IMR-90 (cell line): ENCODE results near the gene TESK2. TPM values are rescaled to one million over a fixed set of nuclear protein-coding genes. Genes with fewer than 3 reads are reported as not detected.

Experiments used
- ATAC-seq: fragments of 200-7000 bp; cut with Tn5 transposase; 2 replicates; pipeline ENCODE4 v1.9.1; 2020; ENCODE audit warnings: low read depth, mild to moderate bottlenecking, moderate library complexity
- BruUV-seq: library from RNA; stranded (reverse); fragments of 400-500 nt; replicated peaks from 2 replicates; lab custom pipeline; 2021; lab: Mats Ljungman, UMichigan
- CTCF ChIA-PET: fragments of 300-600 bp; formaldehyde crosslinking; extraction: SDS; loops from one replicate; lab custom pipeline; 2021; ENCODE audit warnings: antibody characterized with exemption; lab: Yijun Ruan, JAX
- POLR2A ChIA-PET: fragments of 300-600 bp; sonication (Branson Sonifier 250); formaldehyde crosslinking; loops from one replicate; lab custom pipeline; 2022; ENCODE audit warnings: antibody characterized with exemption; ENCODE audit not compliant: unreplicated experiment; lab: Charles Lee
- DNase-seq: peaks from one replicate; pipeline ENCODE4 v3.0.0; 2013
- H2AFZ ChIP-seq: replicated peaks from 2 replicates; pipeline ENCODE3; 2013; ENCODE audit warnings: low read length, mild to moderate bottlenecking; ENCODE audit not compliant: poor library complexity
- H2AK5ac ChIP-seq: 2 replicates; pipeline ENCODE4 v1.6.1; 2013; ENCODE audit warnings: low read depth, low read length, inconsistent platforms
- H2AK9ac ChIP-seq: replicated peaks from 2 replicates; pipeline ENCODE3; 2013; ENCODE audit warnings: mild to moderate bottlenecking, low read depth, low read length, moderate library complexity; ENCODE audit not compliant: poor library complexity
- H2BK120ac ChIP-seq: 2 replicates; pipeline ENCODE4 v1.6.1; 2013; ENCODE audit warnings: low read depth, low read length, inconsistent platforms
- H2BK15ac ChIP-seq: 3 replicates; pipeline ENCODE4 v1.6.1; 2013; ENCODE audit warnings: low read depth, low read length, inconsistent platforms
- H2BK20ac ChIP-seq: 2 replicates; pipeline ENCODE4 v1.6.1; 2013; ENCODE audit warnings: low read depth, mild to moderate bottlenecking, inconsistent platforms, low read length, moderate library complexity
- H2BK5ac ChIP-seq: 2 replicates; pipeline ENCODE4 v1.6.1; 2013; ENCODE audit warnings: mild to moderate bottlenecking, low read depth, low read length, inconsistent platforms; ENCODE audit not compliant: poor library complexity, severe bottlenecking
- H3K14ac ChIP-seq: replicated peaks from 2 replicates; pipeline ENCODE4 v1.6.1; 2013; ENCODE audit warnings: low read depth, low read length, inconsistent platforms
- H3K18ac ChIP-seq: 2 replicates; pipeline ENCODE4 v1.6.1; 2013; ENCODE audit warnings: low read depth, low read length, control low read depth
- H3K23ac ChIP-seq: 2 replicates; pipeline ENCODE4 v1.6.1; 2013; ENCODE audit warnings: low read depth, low read length, inconsistent platforms
- H3K27ac ChIP-seq: 2 replicates; pipeline ENCODE4 v1.5.1; 2013; ENCODE audit warnings: mild to moderate bottlenecking, control low read depth, low read length; ENCODE audit not compliant: insufficient read depth
- H3K27me3 ChIP-seq: 2 replicates; pipeline ENCODE4 v1.6.1; 2013; ENCODE audit warnings: low read length; ENCODE audit not compliant: control insufficient read depth, insufficient read depth
- H3K36me3 ChIP-seq: 2 replicates; pipeline ENCODE4 v1.6.1; 2013; ENCODE audit warnings: low read length, mixed read lengths; ENCODE audit not compliant: control insufficient read depth, insufficient read depth
- H3K4ac ChIP-seq: 2 replicates; pipeline ENCODE4 v1.6.1; 2013; ENCODE audit warnings: low read depth, low read length, inconsistent platforms
- H3K4me1 ChIP-seq: 2 replicates; pipeline ENCODE4 v1.6.1; 2013; ENCODE audit warnings: low read length, mixed read lengths; ENCODE audit not compliant: control insufficient read depth, insufficient read depth
- H3K4me2 ChIP-seq: 2 replicates; pipeline ENCODE4 v1.6.1; 2013; ENCODE audit warnings: low read depth, mild to moderate bottlenecking, control low read depth, low read length, moderate library complexity
- H3K4me3 ChIP-seq: 2 replicates; pipeline ENCODE4 v1.5.1; 2013; ENCODE audit warnings: low read depth, mild to moderate bottlenecking, control low read depth, low read length, moderate library complexity; ENCODE audit not compliant: insufficient read depth
- H3K56ac ChIP-seq: 2 replicates; pipeline ENCODE4 v1.6.1; 2013; ENCODE audit warnings: low read length, inconsistent platforms; ENCODE audit not compliant: insufficient read depth; ENCODE audit errors: extremely low read depth
- H3K79me1 ChIP-seq, 2 experiments: 2 replicates each; pipeline ENCODE4 v1.6.1; 2013; ENCODE audit warnings: low read length in 2 of 2, inconsistent platforms in 1 of 2, low read depth in 1 of 2
- H3K9ac ChIP-seq: 2 replicates; pipeline ENCODE4 v1.6.1; 2013; ENCODE audit warnings: low read depth, low read length, control low read depth
- H3K9me1 ChIP-seq: 2 replicates; pipeline ENCODE4 v1.6.1; 2013; ENCODE audit warnings: low read length, inconsistent platforms; ENCODE audit not compliant: insufficient read depth
- H3K9me3 ChIP-seq: 2 replicates; pipeline ENCODE4 v1.6.1; 2013; ENCODE audit warnings: low read length; ENCODE audit not compliant: control insufficient read depth, insufficient read depth
- H4K20me1 ChIP-seq: 2 replicates; pipeline ENCODE4 v1.6.1; 2013; ENCODE audit warnings: low read length, inconsistent platforms; ENCODE audit not compliant: insufficient read depth
- H4K5ac ChIP-seq: 2 replicates; pipeline ENCODE4 v1.6.1; 2013; ENCODE audit warnings: mild to moderate bottlenecking, low read depth, low read length, control low read depth
- H4K8ac ChIP-seq, 2 experiments: 2 replicates each; pipeline ENCODE4 v1.6.1; 2013; ENCODE audit warnings: low read depth in 2 of 2, low read length in 2 of 2, control low read depth in 1 of 2, inconsistent platforms in 1 of 2
- H4K91ac ChIP-seq: 2 replicates; pipeline ENCODE4 v1.6.1; 2013; ENCODE audit warnings: low read depth, low read length, inconsistent platforms; ENCODE audit not compliant: insufficient read depth
- BHLHE40 ChIP-seq: fragments of 150-350 bp; IDR thresholded peaks from 2 replicates; pipeline ENCODE4 v1.6.1; 2016; ENCODE audit warnings: mild to moderate bottlenecking, low read depth, low read length
- CEBPB ChIP-seq: IDR thresholded peaks from 2 replicates; pipeline ENCODE4 v1.6.1; 2012; ENCODE audit warnings: low read depth, low read length, improper control_type of control experiment
- CHD1 ChIP-seq: IDR thresholded peaks from 2 replicates; pipeline ENCODE4 v1.6.1; 2012; ENCODE audit warnings: low read depth, low read length, improper control_type of control experiment
- FOS ChIP-seq: fragments of 150-350 bp; IDR thresholded peaks from 2 replicates; pipeline ENCODE4 v1.6.1; 2016; ENCODE audit warnings: low read depth, low read length
- MAFK ChIP-seq: IDR thresholded peaks from 2 replicates; pipeline ENCODE4 v1.6.1; 2012; ENCODE audit warnings: low read depth, low read length, improper control_type of control experiment
- MAZ ChIP-seq: IDR thresholded peaks from 2 replicates; pipeline ENCODE4 v1.6.1; 2012; ENCODE audit warnings: low read depth, mild to moderate bottlenecking, low read length, improper control_type of control experiment, moderate library complexity, borderline replicate concordance
- MXI1 ChIP-seq: IDR thresholded peaks from 2 replicates; pipeline ENCODE4 v1.6.1; 2012; ENCODE audit warnings: low read depth, mild to moderate bottlenecking, low read length, moderate library complexity, borderline replicate concordance
- NFE2L2 ChIP-seq: fragments of 150-350 bp; IDR thresholded peaks from 2 replicates; pipeline ENCODE4 v1.6.1; 2016; ENCODE audit warnings: low read depth, mild to moderate bottlenecking, low read length
- POLR2A ChIP-seq: IDR thresholded peaks from 2 replicates; pipeline ENCODE4 v1.6.1; 2012; ENCODE audit warnings: mild to moderate bottlenecking, low read depth, low read length
- RAD21 ChIP-seq: IDR thresholded peaks from 2 replicates; pipeline ENCODE4 v1.6.1; 2012; ENCODE audit warnings: low read length, improper control_type of control experiment
- RCOR1 ChIP-seq: IDR thresholded peaks from 2 replicates; pipeline ENCODE4 v1.6.1; 2012; ENCODE audit warnings: mild to moderate bottlenecking, low read length, improper control_type of control experiment; ENCODE audit not compliant: insufficient replicate concordance
- RFX5 ChIP-seq: IDR thresholded peaks from 2 replicates; pipeline ENCODE4 v1.8.0; 2012; ENCODE audit warnings: low read depth, mild to moderate bottlenecking, low read length, moderate library complexity
- SMC3 ChIP-seq: fragments of 150-350 bp; IDR thresholded peaks from 2 replicates; pipeline ENCODE4 v1.6.1; 2016; ENCODE audit warnings: low read depth, mild to moderate bottlenecking, antibody characterized with exemption, low read length, moderate library complexity
- WGBS, 2 experiments: methylation state at CpG; one replicate each; pipeline versions ENCODE4 v1.1.5 to v1.1.7; 2013; ENCODE audit warnings: missing lambda C conversion rate in 2 of 2; ENCODE audit not compliant: insufficient read length in 1 of 2; ENCODE audit errors: extremely low coverage in 2 of 2; 5-methylcytosine and 5-hydroxymethylcytosine counted together
- dilution Hi-C: fragments of 300-500 bp; cut with HindIII; formaldehyde crosslinking; loops from one replicate; pipeline ENCODE4 v1.14.3; 2018; ENCODE audit warnings: low sequenced_read_pairs; ENCODE audit not compliant: unreplicated experiment
- in situ Hi-C: fragments of 300-500 bp; cut with MboI; formaldehyde crosslinking; loops from 3 replicates; pipeline ENCODE4 v1.14.3; 2019; ENCODE audit warnings: low sequenced_read_pairs, inconsistent platforms, mixed read lengths
- intact Hi-C: fragments of 100-400 bp; cut with micrococcal nuclease; formaldehyde crosslinking; loops from 2 replicates; pipeline ENCODE4 v1.10.0; 2022
- polyA plus RNA-seq, 3 experiments: library from polyadenylated mRNA; depleted of rRNA; stranded (reverse); fragments of >200 nt; gene quantifications; 2 replicates each; pipeline ENCODE4 v1.2.3, GENCODE V29; 2012; ENCODE audit warnings: low replicate concordance in 1 of 3
- total RNA-seq: library from RNA; depleted of rRNA; stranded (reverse); fragments of >200 nt; gene quantifications from 2 replicates; pipeline ENCODE4 v1.2.3, GENCODE V29; 2012
- TF ChIP-seq, protein P1 (sequence below): fragments of 150-350 bp; IDR thresholded peaks from 2 replicates; pipeline ENCODE4 v1.6.1; 2017; ENCODE audit warnings: mild to moderate bottlenecking, antibody characterized with exemption, low read length, low read depth
- TF ChIP-seq, protein P2 (sequence below): conservative IDR thresholded peaks from 2 replicates; pipeline ENCODE4 v1.5.1; 2012; ENCODE audit warnings: mild to moderate bottlenecking, low read depth, low read length, improper control_type of control experiment
- TF ChIP-seq, protein P3 (sequence below): fragments of 150-350 bp; IDR thresholded peaks from 2 replicates; pipeline ENCODE4 v1.6.1; 2016; ENCODE audit warnings: low read depth, mild to moderate bottlenecking, low read length, moderate library complexity, borderline replicate concordance

Gene TESK2
- total and polyA plus RNA-seq, 2 of the 4 experiments (the other 2 are of a cell fraction) = 0.90 to 1.3 TPM

DNA sequence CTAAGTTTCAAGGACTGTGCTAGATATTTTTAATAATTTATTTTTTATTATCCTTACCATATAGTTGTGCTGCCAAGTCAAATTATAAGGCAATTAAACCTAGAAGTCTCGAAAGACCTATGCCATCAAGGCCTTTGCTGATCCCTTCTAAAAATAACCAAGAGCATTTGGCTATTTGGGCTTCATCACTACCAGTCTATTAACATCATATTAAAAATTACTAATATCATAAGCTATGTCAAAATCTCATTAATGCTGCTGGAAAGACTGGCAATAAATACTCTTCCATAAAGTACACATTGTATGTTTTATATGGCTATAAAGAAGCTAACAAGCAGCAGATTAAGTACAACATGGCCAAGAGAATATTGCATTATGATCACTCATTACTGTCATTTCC, 107.8 kb downstream of the TESK2 start:
- Histone ChIP-seq H3K4ac (no peak overlapping the region), H3K79me1 (no peaks in the 10 kb centered on the region), H3K4me2 (no peak overlapping the region), H4K91ac (no peak overlapping the region), H4K8ac (no peak overlapping the region), H3K23ac (no peak overlapping the region), H3K4me3 (no peak overlapping the region), H3K4me1 (no peaks in the 10 kb centered on the region), H3K9me1 (no peaks in the 10 kb centered on the region), H2BK15ac (no peak overlapping the region), H4K20me1 (no peaks in the 10 kb centered on the region), H2BK120ac (no peak overlapping the region), H3K18ac (no peak overlapping the region), H3K56ac (no peak overlapping the region), H2AFZ (no peak overlapping the region), H3K14ac (no peak overlapping the region), H2BK5ac (no peak overlapping the region), H3K9ac (no peak overlapping the region), H2AK5ac (no peak overlapping the region), H2AK9ac (no peak overlapping the region), H2BK20ac (no peak overlapping the region), H3K27ac (no peak overlapping the region), H3K9me3 (no peaks in the 10 kb centered on the region), H4K5ac (no peak overlapping the region), H3K36me3 (no peaks in the 10 kb centered on the region), H3K27me3 (no peaks in the 10 kb centered on the region)
- CTCF ChIA-PET = no interaction called here
- dilution Hi-C loops (no loop called here), intact Hi-C loops (no loop called here), in situ Hi-C loops (no loop called here)
- DNase-seq (no peak), ATAC-seq (no peak)
- no CpG with 5 or more reads among the region's 1 CpG for whole genome bisulfite sequencing, 2 experiments
- POLR2A ChIA-PET = no interaction called here
- TF ChIP-seq CEBPB = no peak
- no peak for TF ChIP-seq MXI1
- TF ChIP-seq, protein P1, sequence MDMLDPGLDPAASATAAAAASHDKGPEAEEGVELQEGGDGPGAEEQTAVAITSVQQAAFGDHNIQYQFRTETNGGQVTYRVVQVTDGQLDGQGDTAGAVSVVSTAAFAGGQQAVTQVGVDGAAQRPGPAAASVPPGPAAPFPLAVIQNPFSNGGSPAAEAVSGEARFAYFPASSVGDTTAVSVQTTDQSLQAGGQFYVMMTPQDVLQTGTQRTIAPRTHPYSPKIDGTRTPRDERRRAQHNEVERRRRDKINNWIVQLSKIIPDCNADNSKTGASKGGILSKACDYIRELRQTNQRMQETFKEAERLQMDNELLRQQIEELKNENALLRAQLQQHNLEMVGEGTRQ = no peak
- TF ChIP-seq SMC3 = no peak
- TF ChIP-seq RFX5 = no peak
- TF ChIP-seq, protein P2, sequence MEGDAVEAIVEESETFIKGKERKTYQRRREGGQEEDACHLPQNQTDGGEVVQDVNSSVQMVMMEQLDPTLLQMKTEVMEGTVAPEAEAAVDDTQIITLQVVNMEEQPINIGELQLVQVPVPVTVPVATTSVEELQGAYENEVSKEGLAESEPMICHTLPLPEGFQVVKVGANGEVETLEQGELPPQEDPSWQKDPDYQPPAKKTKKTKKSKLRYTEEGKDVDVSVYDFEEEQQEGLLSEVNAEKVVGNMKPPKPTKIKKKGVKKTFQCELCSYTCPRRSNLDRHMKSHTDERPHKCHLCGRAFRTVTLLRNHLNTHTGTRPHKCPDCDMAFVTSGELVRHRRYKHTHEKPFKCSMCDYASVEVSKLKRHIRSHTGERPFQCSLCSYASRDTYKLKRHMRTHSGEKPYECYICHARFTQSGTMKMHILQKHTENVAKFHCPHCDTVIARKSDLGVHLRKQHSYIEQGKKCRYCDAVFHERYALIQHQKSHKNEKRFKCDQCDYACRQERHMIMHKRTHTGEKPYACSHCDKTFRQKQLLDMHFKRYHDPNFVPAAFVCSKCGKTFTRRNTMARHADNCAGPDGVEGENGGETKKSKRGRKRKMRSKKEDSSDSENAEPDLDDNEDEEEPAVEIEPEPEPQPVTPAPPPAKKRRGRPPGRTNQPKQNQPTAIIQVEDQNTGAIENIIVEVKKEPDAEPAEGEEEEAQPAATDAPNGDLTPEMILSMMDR = no peak
- no peak for TF ChIP-seq MAZ
- no peak for TF ChIP-seq RAD21
- TF ChIP-seq, protein P3, sequence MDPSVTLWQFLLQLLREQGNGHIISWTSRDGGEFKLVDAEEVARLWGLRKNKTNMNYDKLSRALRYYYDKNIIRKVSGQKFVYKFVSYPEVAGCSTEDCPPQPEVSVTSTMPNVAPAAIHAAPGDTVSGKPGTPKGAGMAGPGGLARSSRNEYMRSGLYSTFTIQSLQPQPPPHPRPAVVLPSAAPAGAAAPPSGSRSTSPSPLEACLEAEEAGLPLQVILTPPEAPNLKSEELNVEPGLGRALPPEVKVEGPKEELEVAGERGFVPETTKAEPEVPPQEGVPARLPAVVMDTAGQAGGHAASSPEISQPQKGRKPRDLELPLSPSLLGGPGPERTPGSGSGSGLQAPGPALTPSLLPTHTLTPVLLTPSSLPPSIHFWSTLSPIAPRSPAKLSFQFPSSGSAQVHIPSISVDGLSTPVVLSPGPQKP = no peak
- TF ChIP-seq NFE2L2 = no peak
- TF ChIP-seq RCOR1 = no peak
- no peak for TF ChIP-seq MAFK
- no peak for TF ChIP-seq FOS
- no peak for TF ChIP-seq BHLHE40
- no peak for TF ChIP-seq POLR2A
- no peak for TF ChIP-seq CHD1
- BruUV-seq = no TSS peak
